H1 (cell line): ENCODE measurements around the gene CDH22. TPM values are rescaled to one million over a fixed set of nuclear protein-coding genes. Genes with fewer than 3 reads are reported as not detected.

ENCODE experiments used
- CTBP2 ChIP-seq: IDR thresholded peaks from 2 replicates; pipeline ENCODE4 v1.7.0; 2011; ENCODE audit warnings: borderline replicate concordance, mild to moderate bottlenecking, moderate library complexity, mixed read lengths, low read length; ENCODE audit not compliant: insufficient read depth, insufficient read length
- HDAC6 ChIP-seq: IDR thresholded peaks from one replicate; pipeline ENCODE4 v1.7.1; 2012; ENCODE audit warnings: low read depth, mild to moderate bottlenecking, inconsistent platforms, low read length, moderate library complexity
- NRF1 ChIP-seq: IDR thresholded peaks from 2 replicates; pipeline ENCODE4 v1.6.1; 2011; ENCODE audit warnings: mild to moderate bottlenecking, low read depth, low read length, improper control_type of control experiment
- SP4 ChIP-seq: IDR thresholded peaks from 2 replicates; pipeline ENCODE4 v1.6.1; 2012; ENCODE audit warnings: low read length, inconsistent platforms
- TAF7 ChIP-seq: optimal IDR thresholded peaks from 2 replicates; pipeline ENCODE3; 2011; ENCODE audit warnings: low read depth, mild to moderate bottlenecking, inconsistent platforms, low read length, moderate library complexity, borderline replicate concordance
- TCF12 ChIP-seq: IDR thresholded peaks from 2 replicates; pipeline ENCODE4 v1.6.1; 2011; ENCODE audit warnings: low read depth, mild to moderate bottlenecking, low read length
- polyA plus RNA-seq, 7 experiments: library from polyadenylated mRNA; depleted of rRNA in 3 of 7; stranded (reverse) in 5 of 7; unstranded in 2 of 7; fragments of >200 nt in 5 of 7; fragments of 200-250 nt in 2 of 7; gene quantifications; 1 replicate in 5 of 7; 2 replicates in 1 of 7; 4 replicates in 1 of 7; pipeline versions ENCODE4 v1.2.1 to v1.2.3, GENCODE V29; 2011 to 2013; ENCODE audit warnings: missing spikeins in 2 of 7, mixed read lengths in 2 of 7
- total RNA-seq: library from RNA; stranded (reverse); fragmentation: NEBNext Ultra II Directional; extraction: Animal tissue kit (Norgen Biotek cat#: 25700); gene quantifications from 2 replicates; pipeline ENCODE4 v1.2.1, GENCODE V29; 2021
- TF ChIP-seq, protein P1 (sequence below): IDR thresholded peaks from 2 replicates; pipeline ENCODE4 v1.6.1; 2011; ENCODE audit warnings: low read length, improper control_type of control experiment
- TF ChIP-seq, protein P2 (sequence below): IDR thresholded peaks from 2 replicates; pipeline ENCODE4 v1.6.1; 2012; ENCODE audit warnings: low read length, inconsistent platforms

Gene CDH22
- total and polyA plus RNA-seq, 2 of the 8 experiments (the other 6 are each of a cell fraction or from before 2014, with no cell fraction given) = 0.35 to 0.39 TPM

DNA sequence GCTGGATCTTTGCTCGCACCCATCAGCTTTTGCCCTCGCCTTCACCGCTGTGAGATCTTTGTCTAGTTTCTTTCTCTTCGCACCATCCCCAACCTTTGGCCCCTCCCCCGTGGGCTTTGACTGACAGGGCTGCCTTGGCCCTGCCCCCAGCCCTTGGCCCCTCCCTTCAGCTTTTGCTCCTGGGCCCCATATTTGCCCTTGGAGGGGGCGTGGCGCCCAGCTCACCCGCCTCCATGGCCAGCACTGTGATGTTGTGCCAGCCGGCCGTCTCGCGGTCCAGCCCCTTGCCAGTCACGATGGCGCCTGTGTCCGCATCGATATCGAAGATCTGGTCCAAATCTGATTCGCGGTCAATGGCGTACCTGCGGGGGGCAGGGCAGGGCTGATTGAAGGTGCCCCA, 109.1 kb downstream of the CDH22 start (continued):
- no peak for TF ChIP-seq TAF7
- TF ChIP-seq, protein P1, sequence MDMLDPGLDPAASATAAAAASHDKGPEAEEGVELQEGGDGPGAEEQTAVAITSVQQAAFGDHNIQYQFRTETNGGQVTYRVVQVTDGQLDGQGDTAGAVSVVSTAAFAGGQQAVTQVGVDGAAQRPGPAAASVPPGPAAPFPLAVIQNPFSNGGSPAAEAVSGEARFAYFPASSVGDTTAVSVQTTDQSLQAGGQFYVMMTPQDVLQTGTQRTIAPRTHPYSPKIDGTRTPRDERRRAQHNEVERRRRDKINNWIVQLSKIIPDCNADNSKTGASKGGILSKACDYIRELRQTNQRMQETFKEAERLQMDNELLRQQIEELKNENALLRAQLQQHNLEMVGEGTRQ = no peak
- peak; percentile 66; the same call in 1 of the 2 replicates for TF ChIP-seq SP4
- TF ChIP-seq TCF12 = no peak
- TF ChIP-seq NRF1 = no peak
- TF ChIP-seq, protein P2, sequence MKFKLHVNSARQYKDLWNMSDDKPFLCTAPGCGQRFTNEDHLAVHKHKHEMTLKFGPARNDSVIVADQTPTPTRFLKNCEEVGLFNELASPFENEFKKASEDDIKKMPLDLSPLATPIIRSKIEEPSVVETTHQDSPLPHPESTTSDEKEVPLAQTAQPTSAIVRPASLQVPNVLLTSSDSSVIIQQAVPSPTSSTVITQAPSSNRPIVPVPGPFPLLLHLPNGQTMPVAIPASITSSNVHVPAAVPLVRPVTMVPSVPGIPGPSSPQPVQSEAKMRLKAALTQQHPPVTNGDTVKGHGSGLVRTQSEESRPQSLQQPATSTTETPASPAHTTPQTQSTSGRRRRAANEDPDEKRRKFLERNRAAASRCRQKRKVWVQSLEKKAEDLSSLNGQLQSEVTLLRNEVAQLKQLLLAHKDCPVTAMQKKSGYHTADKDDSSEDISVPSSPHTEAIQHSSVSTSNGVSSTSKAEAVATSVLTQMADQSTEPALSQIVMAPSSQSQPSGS = no peak
- no peak for TF ChIP-seq HDAC6
- TF ChIP-seq CTBP2 = no peak
